T-helper 22 cell (primary cell): Measurements from ENCODE around the gene LRRC25.

Source experiments
- DNase-seq: peaks from one replicate; pipeline ENCODE4 v3.0.0-alpha.2; 2020; ENCODE audit warnings: low read depth

The LRRC25 gene

DNA sequence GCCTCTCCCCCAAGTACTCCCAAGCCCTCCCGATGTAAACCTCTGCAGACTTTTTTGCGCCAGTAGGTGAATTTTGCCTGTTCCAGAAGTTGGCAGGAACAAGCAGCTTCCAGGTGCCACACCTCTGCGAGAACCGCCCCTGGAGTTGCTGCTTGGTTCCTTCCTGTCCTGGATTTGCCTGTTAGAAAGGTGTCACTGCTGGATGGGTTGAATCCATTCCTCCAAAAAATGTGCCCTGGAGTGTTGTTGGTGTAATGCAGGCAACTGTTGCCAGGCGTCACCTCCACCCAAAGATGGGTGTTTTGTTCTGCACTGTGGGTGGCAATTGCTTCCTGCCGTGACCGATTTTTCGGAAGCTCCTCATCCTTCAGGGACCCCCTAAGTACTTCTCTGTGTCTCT, 51.3 kb downstream of the LRRC25 start:
- DNase-seq: no peak

DNA sequence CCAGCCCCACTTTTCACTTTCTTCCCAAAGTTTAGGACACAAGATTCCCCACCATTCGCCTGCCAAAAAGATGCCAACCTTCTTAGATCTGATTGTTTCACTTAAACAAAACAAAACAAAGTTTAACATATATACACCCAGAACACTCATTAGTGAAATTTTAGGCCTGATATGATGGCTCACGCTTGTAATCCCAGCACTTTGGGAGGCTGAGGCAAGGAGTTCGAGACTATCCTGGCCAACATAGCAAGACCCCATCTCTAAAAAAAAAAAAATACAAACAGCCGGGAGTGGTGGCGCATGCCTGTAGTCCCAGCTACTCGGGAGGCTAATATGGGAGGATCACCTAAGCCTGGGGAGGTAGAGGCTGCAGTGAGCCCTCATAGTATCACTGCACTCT, 52.1 kb downstream of the LRRC25 start:
- no peak for DNase-seq

DNA sequence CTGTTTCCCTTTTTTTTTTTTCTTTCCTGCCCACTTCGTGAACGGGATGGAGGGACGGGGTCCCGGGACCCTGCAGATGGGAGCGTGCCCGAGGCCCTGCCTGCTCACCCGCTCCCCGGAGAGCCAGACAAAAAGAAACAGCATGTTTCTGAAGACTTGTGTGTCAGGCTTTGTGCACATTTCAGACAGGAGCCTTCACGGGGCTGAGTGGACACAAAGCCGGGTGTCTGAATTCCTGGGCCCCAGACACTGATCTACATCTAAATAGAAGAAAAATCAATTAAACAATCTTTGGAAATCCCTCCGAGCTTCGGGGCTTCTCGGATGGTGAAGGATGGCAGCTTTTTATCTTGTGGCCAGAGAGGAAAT, 52.9 kb downstream of the LRRC25 start:
- DNase-seq: no peak

GRCh38 chr19:18342090-18342632, 55.3 kb downstream of the LRRC25 start:
- no peak for DNase-seq
